ENCODE data around the gene POU2F3.

Gene POU2F3

DNA sequence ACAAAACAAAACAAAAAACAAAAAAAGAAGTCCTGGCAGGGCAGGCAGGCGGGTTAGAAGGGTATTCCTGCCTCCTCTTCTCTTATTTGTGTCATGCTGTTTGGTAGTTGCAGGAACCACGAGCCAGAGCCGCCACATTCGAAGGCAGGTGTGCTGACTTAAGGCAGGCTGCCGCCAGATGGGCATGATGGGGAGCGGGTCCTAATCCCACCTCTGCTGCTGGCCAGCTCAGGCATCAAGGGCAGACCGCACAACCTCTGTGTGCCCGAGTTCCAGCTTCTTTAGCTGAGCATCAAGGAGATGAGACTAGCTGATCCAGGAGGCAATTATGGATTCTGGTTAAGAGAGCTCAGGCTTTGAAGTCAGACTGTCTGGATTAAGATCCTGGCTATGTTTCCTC lies 17.0 kb upstream of the POU2F3 start:
- H3K9me2 ChIP-seq (ENCODE audit: low read depth, low read length), result no peaks in the 10 kb centered on the region
- no peak overlapping the region for H3K4me2 ChIP-seq (ENCODE audit: low read length)
- H3K9ac ChIP-seq (ENCODE audit: low read length), result no peak overlapping the region
- no peak overlapping the region for H3K27ac ChIP-seq (ENCODE audit: low read depth, low read length, poor library complexity, severe bottlenecking)
- H3K4me3 ChIP-seq (ENCODE audit: low read depth, low read length, poor library complexity, severe bottlenecking), result no peak overlapping the region
- no peaks in the 10 kb centered on the region for H3K36me3 ChIP-seq (ENCODE audit: insufficient read depth, low read length)
- H3K27me3 ChIP-seq (ENCODE audit: insufficient read depth, low read length), result no peaks in the 10 kb centered on the region
- H3K79me2 ChIP-seq (ENCODE audit: insufficient read depth, low read length), result no peaks in the 10 kb centered on the region
- no peaks in the 10 kb centered on the region for H4K20me1 ChIP-seq (ENCODE audit: insufficient read depth, low read length)
- H3K9me3 ChIP-seq (ENCODE audit: low read length), result no peaks in the 10 kb centered on the region
- H2AFZ ChIP-seq (ENCODE audit: low read length), result no peak overlapping the region
- TF ChIP-seq, protein P1, sequence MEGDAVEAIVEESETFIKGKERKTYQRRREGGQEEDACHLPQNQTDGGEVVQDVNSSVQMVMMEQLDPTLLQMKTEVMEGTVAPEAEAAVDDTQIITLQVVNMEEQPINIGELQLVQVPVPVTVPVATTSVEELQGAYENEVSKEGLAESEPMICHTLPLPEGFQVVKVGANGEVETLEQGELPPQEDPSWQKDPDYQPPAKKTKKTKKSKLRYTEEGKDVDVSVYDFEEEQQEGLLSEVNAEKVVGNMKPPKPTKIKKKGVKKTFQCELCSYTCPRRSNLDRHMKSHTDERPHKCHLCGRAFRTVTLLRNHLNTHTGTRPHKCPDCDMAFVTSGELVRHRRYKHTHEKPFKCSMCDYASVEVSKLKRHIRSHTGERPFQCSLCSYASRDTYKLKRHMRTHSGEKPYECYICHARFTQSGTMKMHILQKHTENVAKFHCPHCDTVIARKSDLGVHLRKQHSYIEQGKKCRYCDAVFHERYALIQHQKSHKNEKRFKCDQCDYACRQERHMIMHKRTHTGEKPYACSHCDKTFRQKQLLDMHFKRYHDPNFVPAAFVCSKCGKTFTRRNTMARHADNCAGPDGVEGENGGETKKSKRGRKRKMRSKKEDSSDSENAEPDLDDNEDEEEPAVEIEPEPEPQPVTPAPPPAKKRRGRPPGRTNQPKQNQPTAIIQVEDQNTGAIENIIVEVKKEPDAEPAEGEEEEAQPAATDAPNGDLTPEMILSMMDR (IDR thresholded peaks at IDR 0.05; ENCODE audit: low read length), result no peak
- TF ChIP-seq EZH2 (IDR thresholded peaks at IDR 0.05; ENCODE audit: borderline replicate concordance, low read length), result no peak
- H3F3A ChIP-seq (ENCODE audit: insufficient read depth, low read length), result no peaks in the 10 kb centered on the region
- H3K4me1 ChIP-seq (ENCODE audit: insufficient read depth, low read length, severe bottlenecking), result no peaks in the 10 kb centered on the region

DNA sequence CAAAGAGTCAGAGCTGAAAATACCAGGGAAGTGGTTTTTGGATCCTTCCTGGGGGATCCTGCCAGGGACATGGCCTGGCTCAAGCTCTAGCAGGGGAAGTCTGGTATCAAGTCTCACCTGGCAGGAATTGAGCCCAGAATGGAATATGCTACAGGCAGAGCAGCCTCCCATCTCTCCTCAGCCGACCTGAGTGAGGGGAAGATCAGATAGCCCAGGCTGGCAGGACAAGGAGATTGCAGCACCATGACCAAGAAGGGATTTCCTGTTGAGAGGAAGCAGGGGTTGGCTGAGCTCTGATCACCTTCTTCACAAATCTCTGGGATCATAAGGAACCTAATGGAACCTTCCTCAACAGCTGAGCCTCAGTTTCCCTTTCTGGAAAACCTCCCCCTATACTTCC lies 16.1 kb upstream of the POU2F3 start:
- Histone ChIP-seq H3K36me3 (ENCODE audit: insufficient read depth, low read length) (no peaks in the 10 kb centered on the region), H4K20me1 (ENCODE audit: insufficient read depth, low read length) (no peaks in the 10 kb centered on the region), H3K4me3 (ENCODE audit: low read depth, low read length, poor library complexity, severe bottlenecking) (no peak overlapping the region), H3K4me1 (ENCODE audit: insufficient read depth, low read length, severe bottlenecking) (no peaks in the 10 kb centered on the region), H3K27ac (ENCODE audit: low read depth, low read length, poor library complexity, severe bottlenecking) (no peak overlapping the region), H3K9me3 (ENCODE audit: low read length) (no peaks in the 10 kb centered on the region), H3F3A (ENCODE audit: insufficient read depth, low read length) (no peaks in the 10 kb centered on the region), H3K9ac (ENCODE audit: low read length) (no peak overlapping the region), H3K4me2 (ENCODE audit: low read length) (no peak overlapping the region), H3K27me3 (ENCODE audit: insufficient read depth, low read length) (no peaks in the 10 kb centered on the region), H2AFZ (ENCODE audit: low read length) (no peak overlapping the region), H3K79me2 (ENCODE audit: insufficient read depth, low read length) (no peaks in the 10 kb centered on the region), H3K9me2 (ENCODE audit: low read depth, low read length) (no peaks in the 10 kb centered on the region)
- TF ChIP-seq EZH2 (IDR thresholded peaks at IDR 0.05; ENCODE audit: borderline replicate concordance, low read length), result no peak
- TF ChIP-seq, protein P1 (IDR thresholded peaks at IDR 0.05; ENCODE audit: low read length), result no peak

- no peaks in the 10 kb centered on the region for H3F3A ChIP-seq (ENCODE audit: insufficient read depth, low read length)
- H2AFZ ChIP-seq (ENCODE audit: low read length), result no peak overlapping the region
- no peaks in the 10 kb centered on the region for H3K27me3 ChIP-seq (ENCODE audit: insufficient read depth, low read length)
- no peaks in the 10 kb centered on the region for H3K9me2 ChIP-seq (ENCODE audit: low read depth, low read length)
- H3K4me1 ChIP-seq (ENCODE audit: insufficient read depth, low read length, severe bottlenecking), result no peaks in the 10 kb centered on the region
- TF ChIP-seq, protein P1 (IDR thresholded peaks at IDR 0.05; ENCODE audit: low read length), result no peak
- TF ChIP-seq EZH2 (IDR thresholded peaks at IDR 0.05; ENCODE audit: borderline replicate concordance, low read length), result no peak
- no peak overlapping the region for H3K4me3 ChIP-seq (ENCODE audit: low read depth, low read length, poor library complexity, severe bottlenecking)
- H3K9ac ChIP-seq (ENCODE audit: low read length), result no peak overlapping the region
- H3K36me3 ChIP-seq (ENCODE audit: insufficient read depth, low read length), result no peaks in the 10 kb centered on the region
- no peaks in the 10 kb centered on the region for H3K79me2 ChIP-seq (ENCODE audit: insufficient read depth, low read length)
- no peak overlapping the region for H3K4me2 ChIP-seq (ENCODE audit: low read length)
- no peaks in the 10 kb centered on the region for H3K9me3 ChIP-seq (ENCODE audit: low read length)
- H3K27ac ChIP-seq (ENCODE audit: low read depth, low read length, poor library complexity, severe bottlenecking), result no peak overlapping the region
- no peaks in the 10 kb centered on the region for H4K20me1 ChIP-seq (ENCODE audit: insufficient read depth, low read length)
Measured at GRCh38 chr11:120224361-120224760, 15.6 kb upstream of the POU2F3 start.

All from OCI-LY1 (cell line).